HG03060 (cell line): Measurements from ENCODE around the gene MAD1L1.

Experiments
- ATAC-seq: cut with Tn5 transposase; IDR thresholded peaks from one replicate; pipeline ENCODE4 v1.9.1; 2021; ENCODE audit warnings: low read depth, moderate number of reproducible peaks; ENCODE audit not compliant: unreplicated experiment

Gene MAD1L1

GRCh38 chr7:2051707-2052656 is 180.8 kb downstream of the MAD1L1 start:
- ATAC-seq = no peak

GRCh38 chr7:2050511-2050866 is 182.3 kb downstream of the MAD1L1 start:
- ATAC-seq = no peak

GRCh38 chr7:2049782-2050510 is 182.8 kb downstream of the MAD1L1 start:
- no peak for ATAC-seq

DNA sequence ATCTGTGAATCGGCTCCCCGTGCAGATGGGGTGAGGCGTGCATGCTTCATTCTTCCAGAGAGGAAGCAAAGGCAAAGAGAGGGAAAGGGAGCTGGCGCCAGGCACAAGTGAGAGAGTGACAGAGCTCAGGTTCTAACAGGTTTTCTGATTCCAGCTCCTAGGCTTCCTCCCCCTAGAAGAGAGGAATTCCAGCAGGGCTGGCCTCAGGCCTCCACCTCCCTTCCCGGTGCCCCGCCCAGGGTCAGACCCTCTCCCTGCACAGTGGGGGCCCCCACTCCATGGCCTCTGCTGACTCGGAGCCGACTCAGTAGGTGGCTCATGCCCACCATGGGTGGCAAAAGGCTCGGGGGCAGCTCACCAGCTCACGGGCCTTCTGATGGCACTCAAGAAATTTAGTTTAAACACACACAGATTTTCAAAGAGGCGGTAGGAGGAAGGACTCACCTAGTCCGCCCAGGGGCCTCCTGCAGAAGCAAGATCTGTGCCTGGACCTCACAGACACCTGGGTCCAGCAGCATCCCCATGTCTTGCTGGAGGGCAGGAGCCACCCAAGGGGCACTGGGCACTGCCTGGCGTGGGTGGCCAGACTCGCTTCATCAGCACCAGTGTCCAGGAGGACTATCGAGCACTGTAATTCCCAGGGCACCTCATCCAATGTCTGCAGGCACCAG is 183.5 kb downstream of the MAD1L1 start:
- no peak for ATAC-seq

DNA sequence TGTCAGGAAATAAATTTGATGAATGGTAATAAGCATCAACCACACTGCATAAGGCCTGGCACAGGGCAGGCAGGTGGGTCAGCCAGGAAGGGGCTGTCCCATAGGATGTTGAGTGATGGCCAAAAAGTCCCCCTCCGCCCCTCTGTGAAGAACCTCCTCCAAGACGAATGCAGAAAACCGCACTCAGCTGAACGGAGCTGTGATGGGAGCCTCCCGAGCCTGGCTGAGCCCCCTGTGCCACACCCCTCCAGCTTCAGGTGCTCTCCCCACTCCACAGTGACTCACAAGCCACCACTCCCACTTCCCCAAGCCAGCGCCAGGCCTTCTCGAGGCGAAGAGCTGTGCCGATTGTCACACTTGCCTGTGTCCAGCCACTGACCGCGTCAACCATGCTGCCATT is 184.2 kb downstream of the MAD1L1 start:
- no peak for ATAC-seq

DNA sequence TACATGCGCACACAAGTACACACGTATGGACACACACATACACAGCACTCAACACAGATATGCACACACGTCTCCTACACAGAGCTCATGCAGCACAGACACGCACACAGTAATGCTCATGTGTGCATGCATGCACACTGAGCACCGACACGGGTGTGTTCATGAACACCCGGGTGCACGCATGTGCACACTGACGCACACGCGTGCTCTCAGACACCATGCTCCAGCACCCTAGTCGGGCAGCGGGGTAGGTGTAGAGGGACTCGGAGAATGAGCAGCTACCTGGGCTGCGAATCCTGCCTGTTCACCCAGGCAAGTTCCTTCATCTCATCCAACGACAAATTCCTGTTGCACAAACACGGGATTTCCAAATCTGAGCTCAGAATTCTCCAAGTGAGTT is 184.7 kb downstream of the MAD1L1 start:
- no peak for ATAC-seq

GRCh38 chr7:2046581-2047565 is 185.9 kb downstream of the MAD1L1 start:
- no peak for ATAC-seq

DNA sequence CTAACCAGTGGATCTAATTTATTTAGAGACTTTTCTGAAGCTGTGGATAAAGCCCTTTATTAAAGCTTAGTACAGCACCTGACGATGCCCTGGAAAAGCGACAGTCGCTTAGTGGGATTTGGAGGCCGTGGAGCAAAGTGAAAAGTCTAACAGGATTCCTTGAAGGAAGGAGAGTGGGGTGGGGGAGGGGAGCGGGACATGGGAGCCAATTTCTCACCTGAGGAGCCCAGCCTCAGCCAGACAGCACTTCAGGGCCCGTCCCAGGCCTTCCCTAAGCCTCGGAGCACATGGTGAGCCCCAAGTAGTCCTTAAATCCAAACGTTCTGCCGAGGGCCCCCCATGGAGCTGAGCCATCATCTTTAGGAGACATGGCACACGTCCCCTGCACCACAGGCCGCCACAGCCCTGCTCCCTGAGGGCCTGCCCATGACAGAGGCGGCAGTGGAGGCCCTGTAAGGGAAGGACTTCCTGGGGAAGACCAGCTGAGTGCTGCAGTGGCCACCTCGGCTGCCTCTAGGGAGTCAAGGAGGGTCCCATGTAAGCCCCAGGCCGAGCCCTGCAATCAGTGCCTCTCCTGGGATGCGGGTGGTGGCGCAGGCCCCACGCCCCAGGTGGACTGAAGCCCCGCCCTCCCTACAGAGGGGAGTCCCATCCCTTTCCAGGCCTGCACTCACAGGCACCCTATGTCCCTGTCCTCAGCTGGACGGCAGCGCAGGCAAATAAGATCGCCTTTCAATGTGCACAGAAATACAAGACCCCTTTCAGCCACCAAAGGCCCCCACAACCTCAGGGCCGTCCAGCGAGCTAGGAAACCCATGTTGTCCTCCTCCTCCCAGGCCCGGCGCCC is 187.0 kb downstream of the MAD1L1 start:
- ATAC-seq = no peak

GRCh38 chr7:2044883-2045471 is 187.8 kb downstream of the MAD1L1 start:
- no peak for ATAC-seq

- ATAC-seq = no peak
Observed at GRCh38 chr7:2044311-2044882, 188.3 kb downstream of the MAD1L1 start.

- no peak for ATAC-seq
Observed at GRCh38 chr7:2043316-2044039, 189.3 kb downstream of the MAD1L1 start.

DNA sequence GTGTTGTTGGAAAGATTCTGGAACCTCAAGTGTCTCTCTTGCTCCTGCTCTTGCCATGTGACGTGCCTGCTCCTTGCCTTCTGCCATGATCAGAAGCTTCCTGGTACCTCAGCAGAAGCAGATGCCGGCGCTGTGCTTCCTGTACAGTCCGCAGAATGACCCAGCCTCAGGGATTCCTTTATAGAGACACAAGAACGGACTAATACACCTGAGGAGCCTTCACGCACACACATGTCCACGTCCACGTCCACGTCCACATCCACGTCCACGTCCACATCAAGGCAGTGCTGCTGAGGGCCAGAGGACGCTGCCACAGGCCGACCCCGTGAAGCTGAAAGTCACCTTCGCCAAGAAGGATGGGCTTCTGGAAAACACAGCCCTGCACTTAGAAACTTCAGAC is 190.1 kb downstream of the MAD1L1 start:
- ATAC-seq = no peak

- no peak for ATAC-seq
Observed at GRCh38 chr7:2041496-2042367, 191.0 kb downstream of the MAD1L1 start.

DNA sequence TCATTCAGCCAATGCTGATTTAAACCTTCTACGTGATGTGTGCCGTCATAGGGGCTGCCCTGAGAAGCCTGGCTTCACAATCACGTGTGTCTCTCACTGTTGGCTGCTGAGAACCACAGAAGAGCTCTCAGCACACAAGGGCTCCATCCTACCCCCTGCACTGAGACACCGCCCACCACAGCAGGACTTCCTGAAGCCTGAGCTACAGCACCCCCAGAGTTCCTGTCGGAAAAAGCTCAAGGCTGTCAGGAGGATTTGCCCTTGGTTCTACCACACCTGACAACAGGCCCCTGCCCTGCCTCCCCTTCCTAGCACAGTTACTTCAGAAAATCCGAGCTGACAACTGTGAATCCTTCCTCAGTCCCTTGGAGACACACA is 191.9 kb downstream of the MAD1L1 start:
- no peak for ATAC-seq

- no peak for ATAC-seq
Observed at GRCh38 chr7:2040201-2040892, 192.4 kb downstream of the MAD1L1 start.
